ENCODE measurements around the gene SLC9C2. TPM values are rescaled to one million over a fixed set of nuclear protein-coding genes. Genes with fewer than 3 reads are reported as not detected.
"Not testable (repeated sequence)": the region's sequence is repeated elsewhere in the genome, so short reads cannot be mapped to it uniquely, and the experiment has no call there.

Gene SLC9C2
- total and polyA plus RNA-seq, 9 donors, result 0.07 to 5.3 (median 0.65) TPM

- intact Hi-C loops (cut with DNase I), result no loop called here
- TF ChIP-seq EP300 (IDR thresholded peaks at IDR 0.05) (no peak), CTCF (IDR thresholded peaks at IDR 0.05) (no peak), POLR2A (IDR thresholded peaks at IDR 0.05) (no peak)
- Histone ChIP-seq H3K4me1 (ENCODE audit: insufficient read depth) (peaks cover 1% of the 10 kb centered on the region), H3K36me3 (no peaks in the 10 kb centered on the region), H3K27me3 (no peaks in the 10 kb centered on the region), H3K9me3 (no peaks in the 10 kb centered on the region), H3K27ac (no peak overlapping the region), H3K4me3 (no peak overlapping the region)
- WGBS, 3 donors, result 22 to 24% (median 23%) methylated on average over 2 of the region's 2 CpGs
- no peak for DNase-seq
Measured at GRCh38 chr1:173639102-173639501, 36.2 kb upstream of the SLC9C2 start.

- 59 to 61% (median 59%) methylated on average over 12 of the region's 12 CpGs for WGBS, 3 donors
Measured at GRCh38 chr1:173638043-173639021, 35.5 kb upstream of the SLC9C2 start.

GRCh38 chr1:173637236-173638042, 34.6 kb upstream of the SLC9C2 start:
- DNase-seq; H3K4me1 ChIP-seq (ENCODE audit: insufficient read depth); H3K36me3 ChIP-seq; H3K9me3 ChIP-seq; H3K4me3 ChIP-seq; H3K27ac ChIP-seq; intact Hi-C loops (cut with DNase I); H3K27me3 ChIP-seq: not testable (repeated sequence)
- 95 to 96% (median 96%) methylated on average over 6 of the region's 6 CpGs for WGBS, 3 donors

More at GRCh38 chr1:173638043-173639021, 35.5 kb upstream of the SLC9C2 start:
- Histone ChIP-seq H3K9me3 (no peaks in the 10 kb centered on the region), H3K27ac (no peak overlapping the region), H3K27me3 (no peaks in the 10 kb centered on the region), H3K4me3 (no peak overlapping the region), H3K36me3 (no peaks in the 10 kb centered on the region), H3K4me1 (ENCODE audit: insufficient read depth) (peaks cover 1% of the 10 kb centered on the region)
- TF ChIP-seq EP300 (IDR thresholded peaks at IDR 0.05), result no peak
- no peak for TF ChIP-seq CTCF (IDR thresholded peaks at IDR 0.05)
- no peak for TF ChIP-seq POLR2A (IDR thresholded peaks at IDR 0.05)
- intact Hi-C loops (cut with DNase I), result no loop called here
- DNase-seq, result no peak

GRCh38 chr1:173635116-173635515, 32.2 kb upstream of the SLC9C2 start, which contains the start of gene TEX50:
TEX50 (plus strand) TSS chr1:173635338; CDS start chr1:173635522, 184 bp downstream.
- H3K27ac ChIP-seq, result no peak within 1 kb of the TSS
- H3K9me3 ChIP-seq, result no peaks in the 10 kb centered on the region
- DNase-seq, result no peak
- no peak within 1 kb of the TSS for H3K4me3 ChIP-seq
- TF ChIP-seq POLR2A (IDR thresholded peaks at IDR 0.05) (no peak), EP300 (IDR thresholded peaks at IDR 0.05) (no peak), CTCF (IDR thresholded peaks at IDR 0.05) (no peak)
- 89 to 96% (median 94%) methylated on average over 1 of the region's 1 CpG for WGBS, 3 donors
- H3K36me3 ChIP-seq, result no peaks in the 10 kb centered on the region
- intact Hi-C loops (cut with DNase I), result no loop called here
- H3K27me3 ChIP-seq, result no peaks in the 10 kb centered on the region
- peaks cover 1% of the 10 kb centered on the region for H3K4me1 ChIP-seq (ENCODE audit: insufficient read depth)
